Stimulated activated CD8-positive, alpha-beta memory T cell treated with anti-CD3 and anti-CD28 coated beads, Interleukin-4, amount 100 ng/mL, for 48 hours (primary cell): Measurements from ENCODE around the gene HELQ.
"Not testable (repeated sequence)": the region's sequence is repeated elsewhere in the genome, so short reads cannot be mapped to it uniquely, and the experiment has no call there.

Experiments used
- DNase-seq: peaks from one replicate; pipeline ENCODE4 v3.0.0-alpha.2; 2020

Gene HELQ

DNA sequence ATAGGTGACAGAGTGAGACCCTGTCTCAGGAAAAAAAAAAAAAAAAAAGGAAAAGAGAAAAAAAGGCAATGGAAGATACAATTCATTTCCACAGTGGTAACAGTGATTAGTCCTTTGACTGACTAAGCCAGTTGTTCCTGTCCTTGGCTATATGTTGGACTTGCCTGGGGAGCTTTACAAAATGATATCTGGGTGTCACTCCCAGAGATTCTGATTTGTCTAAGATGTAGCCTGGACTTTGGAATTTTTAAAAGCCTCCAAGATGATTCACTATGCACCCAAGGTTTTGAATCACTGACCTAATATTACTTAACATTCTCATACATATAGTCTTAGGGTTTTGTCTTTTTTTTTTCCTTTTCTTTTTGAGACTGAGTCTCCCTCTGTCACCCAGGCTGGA is 16.9 kb downstream of the HELQ start:
- DNase-seq: no peak

- DNase-seq: no peak
Measured at GRCh38 chr4:83436680-83437079, 18.9 kb downstream of the HELQ start.

- no peak for DNase-seq
Measured at GRCh38 chr4:83431200-83431599, 24.4 kb downstream of the HELQ start.

GRCh38 chr4:83418211-83418610 is 37.4 kb downstream of the HELQ start:
- no peak for DNase-seq

DNA sequence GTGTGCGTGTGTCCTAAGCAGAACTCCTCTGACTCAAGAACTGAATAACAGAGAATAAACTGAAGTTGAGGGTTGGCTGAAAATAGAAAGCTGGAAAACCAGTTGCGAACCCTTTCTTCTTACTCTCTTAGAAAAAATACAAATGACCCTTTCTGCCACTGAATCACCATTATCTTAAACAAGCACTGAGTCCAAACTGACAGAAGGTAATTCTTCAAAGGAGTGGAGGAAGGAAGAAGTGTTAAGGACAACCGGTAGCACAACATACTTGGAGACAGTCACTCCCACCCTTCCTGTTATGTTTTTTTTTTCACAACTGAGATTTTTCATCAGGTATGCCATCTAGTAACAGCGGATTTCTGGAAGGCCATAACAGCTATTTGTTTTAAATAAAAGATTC is 38.1 kb downstream of the HELQ start:
- no peak for DNase-seq

DNA sequence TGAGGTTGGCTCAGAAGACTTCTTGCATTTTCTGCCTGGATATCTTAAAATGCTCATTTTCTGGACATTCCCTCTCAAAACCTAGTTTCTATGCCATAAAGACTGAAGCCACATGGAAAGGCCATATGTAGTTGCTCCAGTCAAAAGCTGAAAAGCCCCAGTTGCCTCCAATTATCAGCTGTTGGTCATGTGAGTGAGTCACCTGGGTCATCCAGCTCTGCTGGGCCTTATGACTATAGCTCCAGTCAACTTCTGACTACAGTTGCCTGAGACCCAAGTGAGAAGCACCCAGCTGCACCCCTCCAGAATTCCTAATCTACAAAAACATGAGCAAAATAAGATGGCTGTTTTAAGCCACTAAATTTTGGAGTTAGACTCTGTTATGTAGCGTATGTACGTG is 41.9 kb downstream of the HELQ start:
- DNase-seq: no peak

GRCh38 chr4:83408908-83409307 is 46.7 kb downstream of the HELQ start:
- no peak for DNase-seq

DNA sequence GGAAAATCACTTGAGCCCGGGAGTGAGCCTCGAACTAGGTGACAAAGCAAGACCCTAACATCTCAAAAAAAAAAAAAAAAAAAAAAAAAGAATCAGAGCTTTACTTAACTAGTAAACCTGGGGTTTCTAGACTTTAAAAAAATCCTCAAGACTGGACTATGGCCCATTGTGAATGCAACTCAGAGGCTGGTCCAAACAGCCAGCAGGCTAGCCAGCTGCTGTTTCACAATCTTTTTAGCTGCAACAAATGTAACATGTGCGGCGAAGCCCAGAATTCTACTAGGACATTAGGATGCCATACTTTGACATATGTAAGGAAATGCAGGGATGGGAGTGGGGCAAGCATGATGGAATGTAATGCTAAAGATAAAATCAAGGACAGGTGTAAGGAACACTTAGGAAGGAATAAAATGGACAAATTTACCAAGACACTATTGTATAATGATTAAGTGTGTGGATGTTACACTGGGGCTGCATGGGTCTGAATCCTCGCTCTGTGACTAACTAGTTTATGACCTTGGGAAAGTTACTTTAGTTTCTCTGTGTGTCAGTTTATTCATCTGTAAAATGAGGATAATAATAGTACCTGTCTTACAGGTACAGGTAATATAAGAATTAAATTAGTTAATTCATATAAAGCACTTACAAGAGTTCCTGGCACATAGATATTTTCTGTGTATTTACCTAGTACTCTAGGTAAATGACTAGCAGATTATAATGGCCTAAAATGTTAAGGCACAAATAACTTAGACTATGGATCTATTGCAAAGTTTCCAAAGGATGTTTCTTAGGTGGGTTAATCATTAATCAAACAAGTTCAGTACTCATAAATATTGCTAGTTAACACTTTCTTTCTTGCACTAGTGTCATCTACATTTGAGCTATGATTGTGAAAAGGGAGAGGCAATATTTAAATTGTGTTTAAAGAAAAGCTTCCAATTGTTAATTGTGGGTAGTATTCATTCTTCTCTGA is 49.5 kb downstream of the HELQ start:
- no peak for DNase-seq

- not testable (repeated sequence) for DNase-seq
Measured at GRCh38 chr4:83398158-83398557, 57.5 kb downstream of the HELQ start.

GRCh38 chr4:83393908-83394307 is 61.7 kb downstream of the HELQ start:
- no peak for DNase-seq

DNA sequence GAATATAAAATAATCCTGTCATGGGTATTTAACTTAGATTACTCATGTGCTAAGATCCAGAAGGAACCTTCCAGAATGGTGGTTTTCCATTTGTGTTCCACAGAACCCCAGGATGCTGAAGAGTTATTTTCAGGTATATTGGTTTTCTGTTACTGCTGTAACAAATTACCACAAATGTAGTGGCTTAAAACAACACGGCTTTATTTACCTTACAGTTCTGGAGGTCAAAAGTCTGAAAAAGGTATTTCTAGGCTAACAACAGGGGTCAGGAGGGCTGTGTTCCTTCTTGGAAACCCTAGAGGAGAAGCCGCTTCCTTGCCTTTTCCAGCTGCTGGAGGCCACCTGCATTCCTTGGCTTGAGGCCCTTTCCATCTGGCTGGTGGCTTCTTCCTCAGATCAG is 63.1 kb downstream of the HELQ start:
- no peak for DNase-seq

GRCh38 chr4:83390944-83391343 is 64.7 kb downstream of the HELQ start:
- DNase-seq: no peak

GRCh38 chr4:83389756-83390505 is 65.7 kb downstream of the HELQ start:
- no peak for DNase-seq

GRCh38 chr4:83389037-83389720 is 66.4 kb downstream of the HELQ start:
- DNase-seq: no peak

GRCh38 chr4:83388313-83388676 is 67.3 kb downstream of the HELQ start:
- DNase-seq: peak; percentile 27

GRCh38 chr4:83387476-83388312 is 67.9 kb downstream of the HELQ start:
- DNase-seq: no peak

DNA sequence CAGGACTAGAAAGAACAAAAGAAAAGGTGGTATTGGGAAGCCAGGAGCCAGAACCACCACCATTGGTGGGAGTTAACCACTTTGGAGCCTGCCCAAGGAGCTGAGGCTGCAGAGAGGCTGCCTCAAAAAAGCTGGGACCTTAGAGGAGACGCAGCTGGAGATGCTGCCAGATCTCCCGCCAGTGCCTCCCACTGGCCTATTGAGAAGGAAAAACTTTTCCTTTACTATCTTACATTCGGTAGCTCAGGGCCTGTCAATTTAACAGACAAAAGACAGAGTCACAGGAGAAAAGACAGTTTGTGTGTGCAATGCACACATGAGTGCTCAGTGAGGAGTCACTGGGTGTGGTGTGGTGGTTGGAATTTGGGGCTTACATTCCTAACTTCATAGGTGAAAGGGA is 68.6 kb downstream of the HELQ start:
- no peak for DNase-seq

DNA sequence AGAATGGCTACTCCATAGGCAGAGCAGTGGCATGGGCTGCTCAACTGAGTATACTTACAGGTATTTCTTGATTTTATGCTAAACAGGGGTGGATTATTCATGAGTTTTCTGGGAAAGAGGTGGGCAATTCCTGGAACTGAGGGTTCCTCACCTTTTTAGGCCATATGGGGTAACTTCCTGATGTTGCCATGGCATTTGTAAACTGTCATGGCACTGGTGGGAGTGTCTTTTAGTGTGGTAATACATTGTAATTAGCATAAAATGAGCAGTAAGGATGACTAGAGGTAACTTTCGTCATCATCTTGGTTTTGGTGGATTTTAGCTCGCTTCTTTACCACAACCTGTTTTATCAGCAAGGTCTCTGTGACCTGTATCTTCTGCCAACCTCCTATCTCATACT is 72.8 kb downstream of the HELQ start:
- no peak for DNase-seq

DNA sequence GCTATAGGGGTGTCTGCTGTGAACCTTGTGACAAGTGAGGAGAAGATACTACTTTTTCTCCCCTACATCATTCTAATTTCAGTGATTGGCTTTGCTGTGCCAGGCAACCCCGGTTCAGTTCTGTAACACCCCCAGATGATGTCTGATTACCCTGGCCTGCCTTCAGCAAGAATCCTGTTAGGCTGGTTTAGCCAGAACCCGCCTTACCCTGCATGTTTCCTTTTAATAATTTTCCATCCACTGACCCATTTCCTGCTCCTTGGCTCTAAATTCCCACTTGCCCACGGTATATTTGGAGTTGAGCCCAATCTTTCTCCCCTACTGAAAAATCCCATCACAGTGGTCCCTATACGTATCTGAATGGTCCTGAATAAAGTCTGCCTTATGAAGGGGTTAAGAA is 74.5 kb downstream of the HELQ start:
- DNase-seq: no peak

DNA sequence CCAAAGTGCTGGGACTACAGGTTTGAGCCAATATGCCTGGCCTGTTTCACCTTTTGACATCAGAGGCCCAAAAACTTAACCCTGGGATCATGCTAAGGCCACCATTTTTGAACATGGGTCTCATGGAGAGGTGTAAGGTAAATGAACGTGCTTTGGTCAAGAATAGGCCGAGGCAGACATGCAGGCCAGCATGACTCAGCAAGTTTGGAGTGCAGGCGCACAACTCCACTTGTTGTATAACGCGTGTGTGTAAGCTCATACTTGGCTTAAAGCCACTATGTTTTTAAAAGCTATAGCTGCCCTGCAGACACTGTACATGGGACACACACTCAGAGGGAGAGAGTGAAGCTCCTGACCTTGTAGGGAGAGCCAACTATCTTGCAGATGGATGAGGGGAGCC is 77.2 kb downstream of the HELQ start:
- peak; percentile 33 for DNase-seq

DNA sequence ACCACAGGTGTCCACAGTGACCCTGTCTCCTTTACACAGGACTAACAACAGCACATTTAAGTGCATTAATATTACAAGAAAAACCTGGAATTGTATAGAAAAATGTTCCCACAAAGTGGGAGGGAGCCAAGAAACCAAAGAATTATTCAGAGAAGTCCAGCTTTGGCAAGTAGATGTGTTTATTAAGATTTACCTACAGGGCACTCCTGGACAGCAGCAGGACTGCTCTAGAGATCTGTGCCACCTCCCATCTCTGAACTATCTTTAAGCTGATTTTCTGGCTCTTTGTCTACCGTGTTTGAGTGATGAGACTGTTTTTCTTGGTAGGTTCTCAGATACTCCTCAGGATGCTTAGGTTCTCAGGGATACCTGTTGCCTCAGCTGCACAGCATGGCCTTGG is 82.7 kb downstream of the HELQ start:
- DNase-seq: no peak

- DNase-seq: no peak
Measured at GRCh38 chr4:83371936-83372335, 83.7 kb downstream of the HELQ start.

DNA sequence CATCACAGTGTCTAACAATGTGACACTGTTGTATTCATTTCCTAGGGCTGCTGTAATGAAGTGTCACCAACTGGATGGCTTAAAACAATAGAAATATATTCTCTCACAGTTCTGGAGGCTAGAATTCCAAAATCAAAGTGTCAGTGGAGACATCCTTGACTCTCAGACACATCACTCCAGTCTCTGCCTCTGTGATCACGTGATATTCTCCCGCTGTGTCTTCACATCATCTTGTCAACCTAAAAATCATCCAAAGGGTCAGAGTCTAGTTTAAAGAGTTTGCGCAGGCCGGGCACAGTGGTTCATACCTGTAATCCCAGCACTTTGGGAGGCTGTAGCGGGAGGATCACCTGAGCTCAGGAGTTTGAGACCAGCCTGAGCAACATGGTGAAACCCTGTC is 84.4 kb downstream of the HELQ start:
- DNase-seq: no peak
